GM12878 (cell line): ENCODE measurements around the gene ELOF1. TPM values are rescaled to one million over a fixed set of nuclear protein-coding genes. Genes with fewer than 3 reads are reported as not detected.

Experiments used
- ATAC-seq: fragments of 200-7000 bp; cut with Tn5 transposase; 3 replicates; pipeline ENCODE4 v1.9.1; 2020; ENCODE audit warnings: mild to moderate bottlenecking, moderate library complexity
- Bru-seq: library from RNA; stranded (reverse); fragments of 400-500 nt; gene quantifications from one replicate; lab custom pipeline; 2021; lab: Mats Ljungman, UMichigan
- BruChase-seq, 2 experiments: library from RNA; stranded (reverse); fragments of 400-500 nt; gene quantifications; one replicate each; lab custom pipeline; 2021; lab: Mats Ljungman, UMichigan
- BruUV-seq: library from RNA; stranded (reverse); fragments of 400-500 nt; replicated peaks from 2 replicates; lab custom pipeline; 2021; lab: Mats Ljungman, UMichigan
- CTCF ChIA-PET: fragments of 300-600 bp; sonication (Branson Sonifier 250); formaldehyde crosslinking; extraction: SDS; loops from one replicate; lab custom pipeline; 2021; ENCODE audit warnings: inconsistent platforms; lab: Yijun Ruan, JAX
- POLR2A ChIA-PET: fragments of 350-600 bp; formaldehyde crosslinking; extraction: SDS; loops from one replicate; lab custom pipeline; 2021; ENCODE audit warnings: inconsistent platforms; lab: Charles Lee
- RAD21 ChIA-PET: fragments of 300-600 bp; sonication (Branson Sonifier 250); formaldehyde crosslinking; loops from one replicate; lab custom pipeline; 2023; ENCODE audit warnings: antibody characterized with exemption; ENCODE audit not compliant: unreplicated experiment; lab: Charles Lee
- SMC1A ChIA-PET: fragments of 300-600 bp; sonication (Branson Sonifier 250); formaldehyde crosslinking; loops from one replicate; lab custom pipeline; 2023; ENCODE audit not compliant: unreplicated experiment, uncharacterized antibody; lab: Charles Lee
- DNase-seq: peaks from one replicate; pipeline ENCODE4 v3.0.0-alpha.2; 2011; ENCODE audit warnings: low read depth, low spot score
- FAIRE-seq: peaks from 3 replicates; lab custom pipeline; 2011; peaks lifted over from hg19 to GRCh38; lab: Jason Lieb, UNC
- H2AFZ ChIP-seq: 2 replicates; pipeline ENCODE4 v1.6.0; 2011; ENCODE audit warnings: low read depth, low read length, control low read depth; ENCODE audit not compliant: control insufficient read depth
- H3K27ac ChIP-seq: 2 replicates; pipeline ENCODE4 v1.5.1; 2011; ENCODE audit warnings: control low read depth; ENCODE audit not compliant: control insufficient read depth, insufficient read depth
- H3K27me3 ChIP-seq, 2 experiments: replicated peaks in 1 of 2; 2 replicates each; pipeline versions ENCODE4 v1.6.0 to v1.6.1; 2011; ENCODE audit warnings: low read length in 1 of 2; ENCODE audit not compliant: control insufficient read depth in 2 of 2, insufficient read depth in 2 of 2
- H3K36me3 ChIP-seq, 2 experiments: 2 replicates each; pipeline ENCODE4 v1.5.1; 2011; ENCODE audit warnings: low read length in 1 of 2; ENCODE audit not compliant: control insufficient read depth in 2 of 2, insufficient read depth in 2 of 2
- H3K4me1 ChIP-seq: 2 replicates; pipeline ENCODE4 v1.6.1; 2011; ENCODE audit warnings: mild to moderate bottlenecking, low read length, moderate library complexity, mixed read lengths; ENCODE audit not compliant: control insufficient read depth, insufficient read depth
- H3K4me2 ChIP-seq: 2 replicates; pipeline ENCODE4 v1.6.0; 2011; ENCODE audit warnings: control low read depth; ENCODE audit not compliant: control insufficient read depth, insufficient read depth
- H3K4me3 ChIP-seq: fragments of 200-600 bp; sonication (generic); 2 replicates; pipeline ENCODE4 v1.5.1; 2016
- H3K79me2 ChIP-seq: 2 replicates; pipeline ENCODE4 v1.6.0; 2011; ENCODE audit warnings: low read length; ENCODE audit not compliant: control insufficient read depth, insufficient read depth
- H3K9ac ChIP-seq: 2 replicates; pipeline ENCODE4 v1.8.0; 2011; ENCODE audit warnings: low read length, control low read depth, mixed read lengths; ENCODE audit not compliant: control insufficient read depth, insufficient read depth
- H3K9me3 ChIP-seq: replicated peaks from 3 replicates; pipeline ENCODE4 v1.5.1; 2011; ENCODE audit warnings: mild to moderate bottlenecking, low read length; ENCODE audit not compliant: control insufficient read depth, insufficient read depth
- H4K20me1 ChIP-seq: 2 replicates; pipeline ENCODE4 v1.6.0; 2011; ENCODE audit not compliant: control insufficient read depth, insufficient read depth
- CBFB ChIP-seq: IDR thresholded peaks from 2 replicates; pipeline ENCODE4 v1.6.1; 2016; ENCODE audit warnings: antibody characterized with exemption, low read depth
- HDAC6 ChIP-seq: fragments of 200-600 bp; sonication (generic); IDR thresholded peaks from one replicate; pipeline ENCODE4 v1.8.0; 2017; ENCODE audit warnings: antibody characterized with exemption; ENCODE audit not compliant: unreplicated experiment
- TAF1 ChIP-seq: IDR thresholded peaks from 2 replicates; pipeline ENCODE4 v1.6.1; 2011; ENCODE audit warnings: mild to moderate bottlenecking, low read depth, low read length, borderline replicate concordance
- ZBTB11 ChIP-seq: fragments of 450-650 bp; formaldehyde crosslinking; IDR thresholded peaks from 2 replicates; pipeline ENCODE4 v1.5.0; 2022; ENCODE audit warnings: mild to moderate bottlenecking, missing genetic modification characterization
- WGBS: methylation state at CpG from one replicate; pipeline ENCODE4 v1.1.6; 2016; ENCODE audit warnings: low lambda C conversion rate; ENCODE audit not compliant: insufficient replicate concordance, insufficient coverage; ENCODE audit errors: missing lambda C conversion rate; 5-methylcytosine and 5-hydroxymethylcytosine counted together
- in situ Hi-C: fragments of 300-500 bp; cut with MboI; formaldehyde crosslinking; loops from 9 replicates; pipeline ENCODE4 v1.14.3; 2018; ENCODE audit warnings: mixed read lengths
- intact Hi-C: fragments of 100-400 bp; cut with micrococcal nuclease; formaldehyde crosslinking; loops from one replicate; pipeline ENCODE4 v1.14.2; 2022; ENCODE audit not compliant: unreplicated experiment
- long read RNA-seq, 2 experiments: library from polyadenylated mRNA; unstranded; transcript quantifications; one replicate each; pipeline ENCODE4 v2.0.0, GENCODE V29; 2019 to 2020
- polyA minus RNA-seq, 3 experiments: library from RNA; depleted of rRNA, polyadenylated mRNA; stranded (reverse); fragments of >200 nt; gene quantifications; 2 replicates each; pipeline ENCODE4 v1.2.3, GENCODE V29; 2011
- polyA plus RNA-seq, 11 experiments: library from polyadenylated mRNA; depleted of rRNA in 4 of 11; unstranded in 6 of 11; stranded (reverse) in 5 of 11; fragments of >200 nt; fragmentation: Nextera tagmentation in 4 of 11; fragmentation: Illumina TruSeq in 1 of 11; extraction: Ambion mirVana in 4 of 11; extraction: Trizol in 1 of 11; gene quantifications; 1 replicate in 1 of 11; 2 replicates in 10 of 11; pipeline versions ENCODE4 v1.2.1 to v1.2.3, GENCODE V29; 2011 to 2016; ENCODE audit warnings: inconsistent platforms in 2 of 11, missing spikeins in 2 of 11, low read depth in 1 of 11
- total RNA-seq, 4 experiments: library from RNA; depleted of rRNA in 3 of 4; stranded (reverse); fragments of >200 nt in 3 of 4; fragmentation: Illumina TruSeq in 1 of 4; extraction: Trizol in 1 of 4; gene quantifications; 2 replicates each; pipeline versions ENCODE4 v1.2.1 to v1.2.3, GENCODE V29; 2013 to 2021
- TF ChIP-seq, protein P1 (sequence below): IDR thresholded peaks from 2 replicates; pipeline ENCODE4 v1.6.1; 2012; ENCODE audit warnings: improper control_type of control experiment, low read depth, low read length; ENCODE audit not compliant: insufficient replicate concordance

The ELOF1 gene
- total RNA-seq (2013; cell fraction: nucleolus; rRNA removed) = 15.3 and 21.9 TPM in 2 replicates
- total RNA-seq (2014; rRNA removed) (75.7 and 81.2 TPM in 2 replicates), total RNA-seq (2014; rRNA removed; fragmentation: Illumina TruSeq; extraction: Trizol) (89.0 and 98.0 TPM in 2 replicates), total RNA-seq (2021) (85.1 and 88.2 TPM in 2 replicates), polyA plus RNA-seq (2011; rRNA removed) (24.6 and 37.9 TPM in 2 replicates), polyA plus RNA-seq (2014; fragmentation: Illumina TruSeq; extraction: Trizol) (56.3 and 97.7 TPM in 2 replicates), polyA plus RNA-seq (2014; fragmentation: Nextera tagmentation; extraction: Ambion mirVana) (10 to 100 TPM; 11.7 to 28.6 TPM), polyA plus RNA-seq (2014; rRNA removed) (106 and 127 TPM in 2 replicates), polyA plus RNA-seq (2016; fragmentation: Nextera tagmentation; extraction: Ambion mirVana) (100 to 1,000 TPM; 118 to 124 TPM), polyA minus RNA-seq (2011; rRNA and poly(A)+ RNA removed) (28.5 and 59.0 TPM in 2 replicates), Bru-seq, nascent RNA (percentile 77 among the genes with signal in this experiment), BruChase-seq, experiment 1, labeled RNA remaining after a 6-hour chase (percentile 85 among the genes with signal in this experiment), BruChase-seq, experiment 2, labeled RNA remaining after a 2-hour chase (percentile 83 among the genes with signal in this experiment)
- 27.8 TPM for polyA plus RNA-seq (2011; ENCODE audit: low read depth)
- 95.7 and 121 TPM in 2 replicates for polyA plus RNA-seq (2011; cell fraction: cytosol; rRNA removed)
- 54.4 and 68.3 TPM in 2 replicates for polyA plus RNA-seq (2011; cell fraction: nucleus; rRNA removed)
- polyA plus RNA-seq (2012) = 68.6 and 69.1 TPM in 2 replicates
- 21.9 and 29.0 TPM in 2 replicates for polyA minus RNA-seq (2011; cell fraction: cytosol; rRNA and poly(A)+ RNA removed)
- 14.0 and 29.9 TPM in 2 replicates for polyA minus RNA-seq (2011; cell fraction: nucleus; rRNA and poly(A)+ RNA removed)
- long read RNA-seq, experiment 1, transcript ELOF1-201 (4 exons, 1,019 nt) = major isoform, 44 of 61 reads
- long read RNA-seq, experiment 1, partial matches to known transcripts = 3 of 61 reads
- long read RNA-seq, experiment 1, other reads (novel, unspliced or antisense) = 13 of 61 reads
- long read RNA-seq, experiment 2, transcript ELOF1-201 (4 exons, 1,019 nt) = major isoform, 11 of 20 reads
- long read RNA-seq, experiment 2, partial matches to known transcripts = 1 of 20 reads
- long read RNA-seq, experiment 2, other reads (novel, unspliced or antisense) = 8 of 20 reads

DNA sequence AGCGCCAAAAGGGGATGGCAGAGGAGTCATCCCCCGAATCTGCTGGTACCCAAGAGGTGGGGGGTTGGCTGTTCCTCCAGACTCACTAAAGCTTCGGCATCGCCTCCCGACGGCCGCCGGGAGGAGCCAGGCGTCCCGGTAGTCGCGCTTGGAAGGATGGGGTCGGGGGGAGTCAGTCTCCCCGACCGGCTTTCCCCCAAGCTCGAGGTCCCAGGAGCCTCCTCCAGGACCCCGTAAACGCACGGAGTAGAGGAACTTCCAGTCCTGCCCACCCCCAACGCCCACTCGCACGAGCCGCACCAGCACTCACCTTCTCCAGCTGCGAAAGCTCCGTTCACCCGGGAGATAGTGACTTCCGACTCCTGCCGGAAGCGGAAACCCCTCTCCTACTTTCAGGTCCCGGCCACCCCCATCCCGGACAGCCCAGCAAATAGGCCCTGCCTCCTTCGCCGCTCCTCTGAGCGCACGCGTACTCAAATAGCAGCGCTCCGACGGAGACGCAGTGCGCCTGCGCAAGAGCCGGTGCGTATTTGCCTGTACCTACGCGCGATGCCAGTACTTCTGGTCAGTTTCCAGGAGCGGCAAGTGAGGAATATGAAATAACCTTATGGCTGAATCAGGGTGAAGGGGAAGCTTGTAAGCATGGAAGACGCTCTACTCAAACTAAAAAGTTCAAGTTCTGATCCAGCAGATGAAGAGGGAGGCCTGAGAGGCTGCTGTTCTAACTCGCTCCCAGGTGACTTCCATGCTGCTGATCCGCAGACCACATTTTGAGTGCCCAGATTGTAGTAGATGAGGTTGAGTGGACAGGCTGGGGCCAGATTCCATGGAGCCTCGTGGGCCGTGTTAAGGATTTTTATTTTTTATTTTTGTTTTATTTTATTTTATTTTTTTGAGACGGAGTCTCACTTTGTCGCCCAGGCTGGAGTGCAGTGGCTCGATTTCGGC lies at the start of gene ELOF1:
Gene ELOF1, minus strand, starts transcription at position 350 of the 948 bp plus-strand sequence. CDS start 4,883 bp downstream, outside the sequence.
- no peaks in the 10 kb centered on the region for H4K20me1 ChIP-seq
- BruUV-seq = TSS peak; percentile 98
- POLR2A ChIA-PET = interaction anchor here (0.6 to 6.8 kb wide), 16 partner anchors 10 to 369 kb away, joined by 3 to 94 read pairs (median 4); partner anchors contain the start of genes SWSAP1 and ZNF627
- H3K27me3 ChIP-seq = no peaks in the 10 kb centered on the region
- H2AFZ ChIP-seq = peak within 1 kb of the TSS; percentile 87
- H3K9ac ChIP-seq = peak within 1 kb of the TSS; percentile 61
- peak; percentile 90 for ATAC-seq
- H3K4me3 ChIP-seq = peak within 1 kb of the TSS; percentile 94
- peak within 1 kb of the TSS; percentile 85 for H3K4me2 ChIP-seq
- H3K4me1 ChIP-seq = peaks cover 5% of the 10 kb centered on the region
- WGBS = 2% methylated on average over 53 of the region's 57 CpGs
- in situ Hi-C loops = no loop called here
- intact Hi-C loops = no loop called here
- peaks cover 44% of the 10 kb centered on the region for H3K79me2 ChIP-seq
- H3K36me3 ChIP-seq = no peaks in the 10 kb centered on the region; a peak in 2 of 4 replicates
- FAIRE-seq = peak; percentile 85
- DNase-seq = peak; percentile 96
- H3K9me3 ChIP-seq = no peaks in the 10 kb centered on the region
- RAD21 ChIA-PET = interaction anchor here (0.6 to 6.9 kb wide), 22 partner anchors 9 to 581 kb away, joined by 3 to 172 read pairs (median 3); partner anchors contain the start of genes ECSIT, SWSAP1 and ZNF20
- peak within 1 kb of the TSS; percentile 58 for H3K27ac ChIP-seq
- SMC1A ChIA-PET = interaction anchor here (0.8 to 8.5 kb wide), 9 partner anchors 9 to 77 kb away, joined by 3 to 215 read pairs (median 6); partner anchors contain the start of gene ACP5
- CTCF ChIA-PET = interaction anchor here (0.8 to 9.1 kb wide), 16 partner anchors 9 to 273 kb away, joined by 3 to 225 read pairs (median 4); partner anchors contain the start of genes ECSIT and ZNF491
- TF ChIP-seq HDAC6 = no peak
- no peak for TF ChIP-seq ZBTB11
- TF ChIP-seq CBFB = peak; percentile 38; the same call in 1 of the 2 replicates
- peak; percentile 60; the same call in 1 of the 2 replicates for TF ChIP-seq TAF1
- TF ChIP-seq, protein P1, sequence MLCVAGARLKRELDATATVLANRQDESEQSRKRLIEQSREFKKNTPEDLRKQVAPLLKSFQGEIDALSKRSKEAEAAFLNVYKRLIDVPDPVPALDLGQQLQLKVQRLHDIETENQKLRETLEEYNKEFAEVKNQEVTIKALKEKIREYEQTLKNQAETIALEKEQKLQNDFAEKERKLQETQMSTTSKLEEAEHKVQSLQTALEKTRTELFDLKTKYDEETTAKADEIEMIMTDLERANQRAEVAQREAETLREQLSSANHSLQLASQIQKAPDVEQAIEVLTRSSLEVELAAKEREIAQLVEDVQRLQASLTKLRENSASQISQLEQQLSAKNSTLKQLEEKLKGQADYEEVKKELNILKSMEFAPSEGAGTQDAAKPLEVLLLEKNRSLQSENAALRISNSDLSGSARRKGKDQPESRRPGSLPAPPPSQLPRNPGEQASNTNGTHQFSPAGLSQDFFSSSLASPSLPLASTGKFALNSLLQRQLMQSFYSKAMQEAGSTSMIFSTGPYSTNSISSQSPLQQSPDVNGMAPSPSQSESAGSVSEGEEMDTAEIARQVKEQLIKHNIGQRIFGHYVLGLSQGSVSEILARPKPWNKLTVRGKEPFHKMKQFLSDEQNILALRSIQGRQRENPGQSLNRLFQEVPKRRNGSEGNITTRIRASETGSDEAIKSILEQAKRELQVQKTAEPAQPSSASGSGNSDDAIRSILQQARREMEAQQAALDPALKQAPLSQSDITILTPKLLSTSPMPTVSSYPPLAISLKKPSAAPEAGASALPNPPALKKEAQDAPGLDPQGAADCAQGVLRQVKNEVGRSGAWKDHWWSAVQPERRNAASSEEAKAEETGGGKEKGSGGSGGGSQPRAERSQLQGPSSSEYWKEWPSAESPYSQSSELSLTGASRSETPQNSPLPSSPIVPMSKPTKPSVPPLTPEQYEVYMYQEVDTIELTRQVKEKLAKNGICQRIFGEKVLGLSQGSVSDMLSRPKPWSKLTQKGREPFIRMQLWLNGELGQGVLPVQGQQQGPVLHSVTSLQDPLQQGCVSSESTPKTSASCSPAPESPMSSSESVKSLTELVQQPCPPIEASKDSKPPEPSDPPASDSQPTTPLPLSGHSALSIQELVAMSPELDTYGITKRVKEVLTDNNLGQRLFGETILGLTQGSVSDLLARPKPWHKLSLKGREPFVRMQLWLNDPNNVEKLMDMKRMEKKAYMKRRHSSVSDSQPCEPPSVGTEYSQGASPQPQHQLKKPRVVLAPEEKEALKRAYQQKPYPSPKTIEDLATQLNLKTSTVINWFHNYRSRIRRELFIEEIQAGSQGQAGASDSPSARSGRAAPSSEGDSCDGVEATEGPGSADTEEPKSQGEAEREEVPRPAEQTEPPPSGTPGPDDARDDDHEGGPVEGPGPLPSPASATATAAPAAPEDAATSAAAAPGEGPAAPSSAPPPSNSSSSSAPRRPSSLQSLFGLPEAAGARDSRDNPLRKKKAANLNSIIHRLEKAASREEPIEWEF = no peak
